Upper lobe of right lung (tissue), 1 donor: ENCODE measurements around the gene CDK6. TPM values are rescaled to one million over a fixed set of nuclear protein-coding genes. Genes with fewer than 3 reads are reported as not detected.

ENCODE experiments used
- ATAC-seq: fragments of 200-7000 bp; cut with Tn5 transposase; one replicate; pipeline ENCODE4 v1.9.1; 2020; ENCODE audit warnings: mild to moderate bottlenecking, moderate library complexity
- DNase-seq: peaks from one replicate; pipeline ENCODE4 v3.0.0-alpha.2; 2020
- H3K27ac ChIP-seq: fragments of 200-600 bp; one replicate; pipeline ENCODE4 v1.8.0; 2022
- H3K27me3 ChIP-seq: fragments of 200-600 bp; one replicate; pipeline ENCODE4 v1.8.0; 2022; ENCODE audit warnings: mild to moderate bottlenecking
- H3K36me3 ChIP-seq: fragments of 200-600 bp; one replicate; pipeline ENCODE4 v1.8.0; 2022
- H3K4me1 ChIP-seq: fragments of 200-600 bp; one replicate; pipeline ENCODE4 v1.8.0; 2022
- H3K4me3 ChIP-seq: fragments of 200-600 bp; one replicate; pipeline ENCODE4 v1.8.0; 2022; ENCODE audit warnings: mild to moderate bottlenecking
- H3K9me3 ChIP-seq: fragments of 200-600 bp; one replicate; pipeline ENCODE4 v1.8.0; 2022
- CTCF ChIP-seq: fragments of 200-600 bp; IDR thresholded peaks from one replicate; pipeline ENCODE4 v1.8.0; 2022; ENCODE audit warnings: antibody characterized with exemption
- intact Hi-C: fragments of 100-400 bp; cut with DNase I; formaldehyde crosslinking; loops from one replicate; pipeline ENCODE4 v1.11.0; 2022
- total RNA-seq: library from RNA; stranded (reverse); fragmentation: NEBNext Ultra II Directional; extraction: Animal tissue kit (Norgen Biotek cat#: 25700); gene quantifications from one replicate; pipeline ENCODE4 v1.2.1, GENCODE V29; 2021
- donor health status: DM: no; HTN: yes; CAD: no; lungs with severe emphysema.

The CDK6 gene
- total RNA-seq, 1 donor from 2014 or later = 22.4 TPM

GRCh38 chr7:92833766-92834506 is 2.4 kb downstream of the CDK6 start:
- no peaks in the 10 kb centered on the region for H3K9me3 ChIP-seq
- peak overlapping the region; percentile 77 for H3K4me3 ChIP-seq
- peak; percentile 78 for ATAC-seq
- DNase-seq = peak; percentile 89
- H3K27me3 ChIP-seq = no peaks in the 10 kb centered on the region
- peaks cover 22% of the 10 kb centered on the region for H3K4me1 ChIP-seq
- intact Hi-C loops = loop anchor here (10.0 kb wide), 2 partner anchors 119 to 209 kb away; no protein-coding TSS in a partner anchor
- H3K36me3 ChIP-seq = no peaks in the 10 kb centered on the region
- H3K27ac ChIP-seq = peak overlapping the region; percentile 85
- TF ChIP-seq CTCF = peak; percentile 34

GRCh38 chr7:92833024-92833765 is 3.2 kb downstream of the CDK6 start:
- intact Hi-C loops = loop anchor here (10.0 kb wide), 2 partner anchors 118 to 208 kb away; no protein-coding TSS in a partner anchor
- H3K27me3 ChIP-seq = no peaks in the 10 kb centered on the region
- ATAC-seq = peak; percentile 92
- H3K4me3 ChIP-seq = peak overlapping the region; percentile 77
- H3K36me3 ChIP-seq = no peaks in the 10 kb centered on the region
- peaks cover 25% of the 10 kb centered on the region for H3K4me1 ChIP-seq
- peak; percentile 85 for TF ChIP-seq CTCF
- no peaks in the 10 kb centered on the region for H3K9me3 ChIP-seq
- DNase-seq = peak; percentile 94
- peak overlapping the region; percentile 85 for H3K27ac ChIP-seq

GRCh38 chr7:92832534-92833023 is 3.8 kb downstream of the CDK6 start:
- peaks cover 31% of the 10 kb centered on the region for H3K4me1 ChIP-seq
- DNase-seq (no peak), ATAC-seq (no peak)
- H3K27ac ChIP-seq = peak overlapping the region; percentile 85
- H3K4me3 ChIP-seq = peak overlapping the region; percentile 77
- no peaks in the 10 kb centered on the region for H3K36me3 ChIP-seq
- intact Hi-C loops = loop anchor here (10.0 kb wide), 2 partner anchors 118 to 208 kb away; no protein-coding TSS in a partner anchor
- no peak for TF ChIP-seq CTCF
- H3K9me3 ChIP-seq = no peaks in the 10 kb centered on the region
- no peaks in the 10 kb centered on the region for H3K27me3 ChIP-seq

- Histone ChIP-seq H3K36me3 (no peaks in the 10 kb centered on the region), H3K27ac (peak overlapping the region; percentile 85), H3K27me3 (no peaks in the 10 kb centered on the region), H3K4me1 (peaks cover 34% of the 10 kb centered on the region), H3K4me3 (peak overlapping the region; percentile 77), H3K9me3 (no peaks in the 10 kb centered on the region)
- intact Hi-C loops = loop anchor here (10.0 kb wide), 2 partner anchors 117 to 207 kb away; no protein-coding TSS in a partner anchor
- DNase-seq (no peak), ATAC-seq (no peak)
- no peak for TF ChIP-seq CTCF
These were observed 4.4 kb downstream of the CDK6 start for GRCh38 chr7:92831716-92832533.

GRCh38 chr7:92830532-92831110 is 5.8 kb downstream of the CDK6 start:
- no peak for DNase-seq

More at GRCh38 chr7:92830532-92831110, 5.8 kb downstream of the CDK6 start:
- Histone ChIP-seq H3K4me1 (peaks cover 34% of the 10 kb centered on the region), H3K4me3 (no peak overlapping the region), H3K27me3 (no peaks in the 10 kb centered on the region), H3K9me3 (no peaks in the 10 kb centered on the region), H3K27ac (no peak overlapping the region), H3K36me3 (no peaks in the 10 kb centered on the region)
- no peak for ATAC-seq
- TF ChIP-seq CTCF = no peak
- intact Hi-C loops = loop anchor here (10.0 kb wide), 2 partner anchors 116 to 206 kb away; no protein-coding TSS in a partner anchor
